HepG2 (cell line): ENCODE data around the gene PTPRH. TPM values are rescaled to one million over a fixed set of nuclear protein-coding genes. Genes with fewer than 3 reads are reported as not detected.

ENCODE experiments used
- ARNT ChIP-seq: fragments of 450-650 bp; IDR thresholded peaks from 2 replicates; pipeline ENCODE4 v1.6.1; 2017
- ATF7-NPFF ChIP-seq: sonication (generic); formaldehyde crosslinking; IDR thresholded peaks from 2 replicates; pipeline ENCODE4 v1.8.1; 2023; ENCODE audit warnings: mild to moderate bottlenecking, low read depth, missing genetic modification reagents, moderate library complexity
- BRD4 ChIP-seq: sonication (generic); formaldehyde crosslinking; IDR thresholded peaks from 2 replicates; pipeline ENCODE4 v1.4.0; 2020; ENCODE audit warnings: missing genetic modification reagents
- EEA1 ChIP-seq: sonication (generic); formaldehyde crosslinking; IDR thresholded peaks from 2 replicates; pipeline ENCODE4 v1.5.1; 2020; ENCODE audit warnings: mild to moderate bottlenecking, missing genetic modification reagents, borderline replicate concordance
- EED ChIP-seq: sonication (generic); formaldehyde crosslinking; IDR thresholded peaks from 2 replicates; pipeline ENCODE4 v1.5.0; 2020; ENCODE audit warnings: mild to moderate bottlenecking, missing genetic modification reagents
- GABPA ChIP-seq, 2 experiments: IDR thresholded peaks; 2 replicates each; pipeline ENCODE4 v1.6.1; 2011 to 2016; ENCODE audit warnings: low read depth in 2 of 2, low read length in 1 of 2, missing biosample characterization in 1 of 2, missing genetic modification characterization in 1 of 2
- GABPB1 ChIP-seq: IDR thresholded peaks from 2 replicates; pipeline ENCODE4 v1.6.1; 2016; ENCODE audit warnings: mild to moderate bottlenecking, missing genetic modification reagents, moderate library complexity, missing compliant biosample characterization
- HOXA5 ChIP-seq: sonication (generic); formaldehyde crosslinking; IDR thresholded peaks from 2 replicates; pipeline ENCODE4 v1.4.0; 2020; ENCODE audit warnings: missing genetic modification reagents
- MED8 ChIP-seq: sonication (generic); formaldehyde crosslinking; IDR thresholded peaks from 2 replicates; pipeline ENCODE4 v1.8.1; 2023; ENCODE audit warnings: mild to moderate bottlenecking, missing genetic modification reagents; ENCODE audit not compliant: insufficient replicate concordance
- MEIS1 ChIP-seq: sonication (generic); formaldehyde crosslinking; IDR thresholded peaks from 2 replicates; pipeline ENCODE4 v1.9.0; 2021; ENCODE audit warnings: mild to moderate bottlenecking, missing genetic modification reagents, moderate library complexity, borderline replicate concordance
- PCBP2 ChIP-seq: fragments of 200-400 bp; formaldehyde crosslinking; optimal IDR thresholded peaks from 2 replicates; pipeline ENCODE3; 2018; ENCODE audit warnings: low read length, low read depth; ENCODE audit not compliant: poor library complexity, severe bottlenecking
- PHF8 ChIP-seq: sonication (generic); formaldehyde crosslinking; IDR thresholded peaks from 2 replicates; pipeline ENCODE4 v1.5.0; 2020; ENCODE audit warnings: missing genetic modification reagents
- SP140L ChIP-seq: sonication (generic); formaldehyde crosslinking; IDR thresholded peaks from 2 replicates; pipeline ENCODE4 v1.4.0; 2020; ENCODE audit warnings: missing genetic modification reagents, borderline replicate concordance
- THAP11 ChIP-seq: IDR thresholded peaks from 2 replicates; pipeline ENCODE4 v1.6.1; 2016; ENCODE audit warnings: missing biosample characterization, missing genetic modification reagents
- ZBTB7A ChIP-seq: sonication (generic); formaldehyde crosslinking; IDR thresholded peaks from 2 replicates; pipeline ENCODE4 v1.8.0; 2022; ENCODE audit warnings: mild to moderate bottlenecking, missing genetic modification reagents
- ZFP90 ChIP-seq: sonication (generic); formaldehyde crosslinking; IDR thresholded peaks from 2 replicates; pipeline ENCODE4 v1.8.0; 2022; ENCODE audit warnings: missing genetic modification reagents, mild to moderate bottlenecking, inconsistent platforms, borderline replicate concordance
- ZFY ChIP-seq: sonication (generic); formaldehyde crosslinking; IDR thresholded peaks from 2 replicates; pipeline ENCODE4 v1.4.0; 2020; ENCODE audit warnings: missing genetic modification reagents
- ZKSCAN8 ChIP-seq: IDR thresholded peaks from 2 replicates; pipeline ENCODE4 v1.6.1; 2016; ENCODE audit warnings: borderline replicate concordance, missing genetic modification reagents, missing compliant biosample characterization
- ZNF207 ChIP-seq: fragments of 450-650 bp; IDR thresholded peaks from 2 replicates; pipeline ENCODE4 v1.6.1; 2016; ENCODE audit warnings: antibody characterized with exemption, borderline replicate concordance
- ZNF263 ChIP-seq: sonication (generic); formaldehyde crosslinking; IDR thresholded peaks from 2 replicates; pipeline ENCODE4 v1.4.0; 2020; ENCODE audit warnings: missing genetic modification reagents
- ZNF670 ChIP-seq: sonication (generic); formaldehyde crosslinking; IDR thresholded peaks from 2 replicates; pipeline ENCODE4 v1.8.0; 2022; ENCODE audit warnings: mild to moderate bottlenecking, missing genetic modification reagents, borderline replicate concordance
- ZNF777 ChIP-seq: sonication (generic); formaldehyde crosslinking; IDR thresholded peaks from 2 replicates; pipeline ENCODE4 v1.4.0; 2020; ENCODE audit warnings: missing genetic modification reagents
- ZSCAN22 ChIP-seq: sonication (generic); formaldehyde crosslinking; IDR thresholded peaks from 2 replicates; pipeline ENCODE4 v1.4.0; 2020; ENCODE audit warnings: mild to moderate bottlenecking, missing genetic modification reagents
- ZSCAN9 ChIP-seq: IDR thresholded peaks from 2 replicates; pipeline ENCODE4 v1.6.1; 2016; ENCODE audit warnings: borderline replicate concordance
- polyA plus RNA-seq, 8 experiments: library from polyadenylated mRNA; depleted of rRNA in 3 of 8; stranded (reverse) in 7 of 8; unstranded in 1 of 8; fragments of >200 nt; fragmentation: Illumina TruSeq in 4 of 8; extraction: Trizol in 4 of 8; gene quantifications; 2 replicates each; pipeline versions ENCODE4 v1.2.1 to v1.2.3, GENCODE V29; 2011 to 2016; ENCODE audit warnings: low read depth in 4 of 8, missing spikeins in 1 of 8, mixed read lengths in 1 of 8; ENCODE audit not compliant: insufficient read depth in 1 of 8
- total RNA-seq, 5 experiments: library from RNA; depleted of rRNA; stranded (reverse); fragments of >200 nt; fragmentation: Illumina TruSeq; extraction: Trizol; gene quantifications; 2 replicates each; pipeline ENCODE4 v1.2.3, GENCODE V29; 2016; ENCODE audit warnings: low read depth in 1 of 5
- TF ChIP-seq, protein P1 (sequence below), 2 experiments: sonication (generic) in 1 of 2; formaldehyde crosslinking in 1 of 2; IDR thresholded peaks; 2 replicates each; pipeline versions ENCODE4 v1.4.0 to v1.6.1; 2016 to 2020; ENCODE audit warnings: borderline replicate concordance in 1 of 2, low read depth in 1 of 2, mild to moderate bottlenecking in 1 of 2, missing genetic modification reagents in 1 of 2

The PTPRH gene
- total and polyA plus RNA-seq, 2 of the 13 experiments (the other 11 are each of a cell fraction or from before 2014, with no cell fraction given), result 14.7 to 125 TPM

DNA sequence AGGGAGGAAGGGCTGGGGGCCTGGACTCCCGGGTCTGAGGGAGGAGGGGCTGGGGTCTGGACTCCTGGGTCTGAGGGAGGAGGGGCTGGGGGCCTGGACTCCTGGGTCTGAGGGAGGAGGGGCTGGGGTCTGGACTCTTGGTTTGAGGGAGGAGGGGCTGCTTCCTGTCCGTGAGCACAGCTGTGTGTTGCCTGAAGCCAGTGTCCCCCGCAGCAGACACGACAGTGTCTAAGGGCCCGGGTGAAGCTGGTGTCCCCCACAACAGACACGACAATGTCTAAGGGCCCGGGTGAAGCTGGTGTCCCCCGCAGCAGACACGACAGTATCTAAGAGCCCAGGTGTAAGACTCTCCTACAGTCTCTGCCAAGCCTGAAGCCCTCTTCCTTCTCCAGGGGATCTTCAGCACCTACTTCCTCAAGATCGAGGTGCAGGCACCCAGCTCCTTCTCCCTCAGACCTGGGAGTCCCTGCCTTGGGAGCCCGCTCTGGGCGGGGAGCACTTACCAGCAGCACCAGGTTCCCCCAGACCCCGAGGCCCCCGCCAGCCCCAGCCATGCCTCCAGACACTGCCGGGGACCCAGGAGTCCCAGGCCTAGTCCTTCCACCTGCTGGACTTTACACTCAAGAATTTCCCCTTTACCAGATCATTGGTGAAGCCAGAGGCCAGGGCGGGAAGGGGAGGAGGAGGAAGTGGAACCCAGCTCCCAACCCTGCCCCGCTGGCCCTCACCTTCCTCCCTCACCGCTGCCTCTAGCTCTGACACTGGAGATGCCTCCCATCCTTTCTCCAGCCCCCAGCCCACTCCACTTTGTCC, at the start of gene PTPRH (continued):
- TF ChIP-seq PHF8 (CRISPR knock-in tag), result 0 out of 2 replicates have a peak, but pooled peaks have one; percentile 12
- peak; percentile 30; the same call in 1 of the 2 replicates for TF ChIP-seq ZNF777 (CRISPR knock-in tag)
- peak; percentile 96 for TF ChIP-seq ZNF263 (CRISPR knock-in tag)
- peak; percentile 58 for TF ChIP-seq GABPA (IDR thresholded peaks at IDR 0.05; ENCODE audit: low read depth, low read length)
- peak; percentile 69 for TF ChIP-seq GABPA (CRISPR knock-in tag; IDR thresholded peaks at IDR 0.05; ENCODE audit: low read depth)
- TF ChIP-seq THAP11 (CRISPR knock-in tag), result 0 out of 2 replicates have a peak, but pooled peaks have one; percentile 27
- TF ChIP-seq ARNT, result no peak
- TF ChIP-seq ZKSCAN8 (CRISPR knock-in tag), result 0 out of 2 replicates have a peak, but pooled peaks have one; percentile 7
- peak; percentile 60; the same call in 1 of the 2 replicates for TF ChIP-seq BRD4
- no peak for TF ChIP-seq PCBP2
- TF ChIP-seq ZNF207, result no peak
- peak; percentile 76; the same call in 1 of the 2 replicates for TF ChIP-seq ZBTB7A
- peak; percentile 33; the same call in 1 of the 2 replicates for TF ChIP-seq EEA1 (CRISPR knock-in tag)
- TF ChIP-seq ZFY, result 0 out of 2 replicates have a peak, but pooled peaks have one; percentile 45
- TF ChIP-seq ZSCAN22 (CRISPR knock-in tag), result peak; percentile 98
- 0 out of 2 replicates have a peak, but pooled peaks have one; percentile 59 for TF ChIP-seq EED (CRISPR knock-in tag)
- 0 out of 2 replicates have a peak, but pooled peaks have one; percentile 2 for TF ChIP-seq ZSCAN9 (CRISPR knock-in tag)
- TF ChIP-seq ZNF670 (CRISPR knock-in tag), result peak; percentile 55; the same call in 1 of the 2 replicates
- TF ChIP-seq ATF7-NPFF (CRISPR knock-in tag), result 0 out of 2 replicates have a peak, but pooled peaks have one; percentile 4
- TF ChIP-seq GABPB1 (CRISPR knock-in tag), result peak; percentile 60
- TF ChIP-seq SP140L, result no peak
- no peak for TF ChIP-seq MEIS1 (CRISPR knock-in tag)
- TF ChIP-seq, protein P1, sequence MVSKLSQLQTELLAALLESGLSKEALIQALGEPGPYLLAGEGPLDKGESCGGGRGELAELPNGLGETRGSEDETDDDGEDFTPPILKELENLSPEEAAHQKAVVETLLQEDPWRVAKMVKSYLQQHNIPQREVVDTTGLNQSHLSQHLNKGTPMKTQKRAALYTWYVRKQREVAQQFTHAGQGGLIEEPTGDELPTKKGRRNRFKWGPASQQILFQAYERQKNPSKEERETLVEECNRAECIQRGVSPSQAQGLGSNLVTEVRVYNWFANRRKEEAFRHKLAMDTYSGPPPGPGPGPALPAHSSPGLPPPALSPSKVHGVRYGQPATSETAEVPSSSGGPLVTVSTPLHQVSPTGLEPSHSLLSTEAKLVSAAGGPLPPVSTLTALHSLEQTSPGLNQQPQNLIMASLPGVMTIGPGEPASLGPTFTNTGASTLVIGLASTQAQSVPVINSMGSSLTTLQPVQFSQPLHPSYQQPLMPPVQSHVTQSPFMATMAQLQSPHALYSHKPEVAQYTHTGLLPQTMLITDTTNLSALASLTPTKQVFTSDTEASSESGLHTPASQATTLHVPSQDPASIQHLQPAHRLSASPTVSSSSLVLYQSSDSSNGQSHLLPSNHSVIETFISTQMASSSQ (IDR thresholded peaks at IDR 0.05; ENCODE audit: low read depth), result no peak
- TF ChIP-seq, protein P1 (CRISPR knock-in tag; IDR thresholded peaks at IDR 0.05; ENCODE audit: borderline replicate concordance), result peak; percentile 17; the same call in 1 of the 2 replicates
- TF ChIP-seq MED8 (CRISPR knock-in tag), result no peak
- TF ChIP-seq HOXA5, result 0 out of 2 replicates have a peak, but pooled peaks have one; percentile 20
- peak; percentile 31; the same call in 1 of the 2 replicates for TF ChIP-seq ZFP90 (CRISPR knock-in tag)
